Smooth muscle cell (in vitro differentiated cells): Measurements from ENCODE around the gene CDKL1. TPM values are rescaled to one million over a fixed set of nuclear protein-coding genes. Genes with fewer than 3 reads are reported as not detected.
A peak's percentile ranks its signal among the peaks of the same experiment; 100 is the strongest.

Experiments
- DNase-seq: peaks from one replicate; lab custom pipeline; 2025; ENCODE audit not compliant: unreplicated experiment; lab: John Stamatoyannopoulos, UW
- H2AFZ ChIP-seq: fragments of 200-600 bp; sonication (generic); 2 replicates; pipeline ENCODE4 v1.6.0; 2016; ENCODE audit warnings: antibody characterized with exemption, low read depth, mild to moderate bottlenecking
- H3F3A ChIP-seq: fragments of 200-600 bp; sonication (generic); 2 replicates; pipeline ENCODE4 v1.6.0; 2017; ENCODE audit warnings: antibody characterized with exemption, low read depth
- H3K27ac ChIP-seq: fragments of 200-600 bp; sonication (generic); 2 replicates; pipeline ENCODE4 v1.5.1; 2016; ENCODE audit warnings: low read depth, mild to moderate bottlenecking
- H3K27me3 ChIP-seq: fragments of 200-600 bp; sonication (generic); 2 replicates; pipeline ENCODE4 v1.6.1; 2016; ENCODE audit warnings: low read depth, mild to moderate bottlenecking
- H3K36me3 ChIP-seq: fragments of 200-600 bp; sonication (generic); 2 replicates; pipeline ENCODE4 v1.5.1; 2016; ENCODE audit warnings: low read depth
- H3K4me1 ChIP-seq: fragments of 200-600 bp; sonication (generic); 2 replicates; pipeline ENCODE4 v1.5.1; 2016; ENCODE audit warnings: low read depth
- H3K4me2 ChIP-seq: fragments of 200-600 bp; sonication (generic); 2 replicates; pipeline ENCODE4 v1.6.0; 2016; ENCODE audit warnings: mild to moderate bottlenecking
- H3K4me3 ChIP-seq: fragments of 200-600 bp; sonication (generic); 2 replicates; pipeline ENCODE4 v1.5.1; 2016; ENCODE audit warnings: mild to moderate bottlenecking
- H3K79me2 ChIP-seq: fragments of 200-600 bp; sonication (generic); 2 replicates; pipeline ENCODE4 v1.6.0; 2016; ENCODE audit warnings: low read depth, mild to moderate bottlenecking
- H3K9ac ChIP-seq: fragments of 200-600 bp; sonication (generic); 2 replicates; pipeline ENCODE4 v1.6.0; 2016; ENCODE audit warnings: low read depth
- H3K9me3 ChIP-seq: fragments of 200-600 bp; sonication (generic); replicated peaks from 2 replicates; pipeline ENCODE4 v1.5.1; 2016; ENCODE audit warnings: low read depth
- H4K20me1 ChIP-seq: fragments of 200-600 bp; sonication (generic); 2 replicates; pipeline ENCODE4 v1.6.0; 2016; ENCODE audit warnings: low read depth
- WGBS: methylation state at CpG from one replicate; pipeline ENCODE4 v1.1.7; 2016; ENCODE audit warnings: low lambda C conversion rate; 5-methylcytosine and 5-hydroxymethylcytosine counted together
- polyA plus RNA-seq: library from polyadenylated mRNA; unstranded; fragments of >200 nt; fragmentation: Nextera tagmentation; extraction: Ambion mirVana; gene quantifications from 2 replicates; pipeline ENCODE4 v1.2.1, GENCODE V29; 2016
- total RNA-seq: library from RNA; depleted of rRNA; stranded (reverse); fragments of >200 nt; gene quantifications from 2 replicates; pipeline ENCODE4 v1.2.3, GENCODE V29; 2014
- TF ChIP-seq, protein P1 (sequence below): fragments of 200-600 bp; sonication (generic); IDR thresholded peaks from 2 replicates; pipeline ENCODE4 v1.5.1; 2017; ENCODE audit warnings: borderline replicate concordance, mild to moderate bottlenecking, antibody characterized with exemption; ENCODE audit not compliant: insufficient read depth, poor library complexity, severe bottlenecking

Gene CDKL1
- total and polyA plus RNA-seq, 2 experiments from 2014 or later, result 1.6 to 4.9 TPM

DNA sequence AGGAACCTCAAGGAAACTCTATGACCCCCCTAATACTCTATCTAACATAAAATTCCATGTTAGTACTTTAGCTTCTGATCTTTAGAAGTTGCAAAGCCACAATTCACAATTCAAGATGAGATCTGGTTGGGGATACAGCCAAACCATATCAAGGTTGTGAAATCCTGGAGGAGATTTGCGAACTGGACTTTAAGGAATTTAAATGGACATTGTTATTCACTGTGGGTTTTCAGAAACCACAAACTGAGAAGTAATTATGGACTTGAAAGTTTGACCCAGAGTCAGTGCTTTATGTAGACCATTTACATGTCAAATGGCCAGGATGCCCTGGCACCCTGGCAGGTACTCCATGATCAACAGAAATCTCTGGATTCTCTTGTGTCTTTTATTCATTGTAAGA, 14.2 kb upstream of the CDKL1 start:
- 35% methylated on average over 1 of the region's 1 CpG for WGBS
- no peak overlapping the region for H2AFZ ChIP-seq
- TF ChIP-seq, protein P1, sequence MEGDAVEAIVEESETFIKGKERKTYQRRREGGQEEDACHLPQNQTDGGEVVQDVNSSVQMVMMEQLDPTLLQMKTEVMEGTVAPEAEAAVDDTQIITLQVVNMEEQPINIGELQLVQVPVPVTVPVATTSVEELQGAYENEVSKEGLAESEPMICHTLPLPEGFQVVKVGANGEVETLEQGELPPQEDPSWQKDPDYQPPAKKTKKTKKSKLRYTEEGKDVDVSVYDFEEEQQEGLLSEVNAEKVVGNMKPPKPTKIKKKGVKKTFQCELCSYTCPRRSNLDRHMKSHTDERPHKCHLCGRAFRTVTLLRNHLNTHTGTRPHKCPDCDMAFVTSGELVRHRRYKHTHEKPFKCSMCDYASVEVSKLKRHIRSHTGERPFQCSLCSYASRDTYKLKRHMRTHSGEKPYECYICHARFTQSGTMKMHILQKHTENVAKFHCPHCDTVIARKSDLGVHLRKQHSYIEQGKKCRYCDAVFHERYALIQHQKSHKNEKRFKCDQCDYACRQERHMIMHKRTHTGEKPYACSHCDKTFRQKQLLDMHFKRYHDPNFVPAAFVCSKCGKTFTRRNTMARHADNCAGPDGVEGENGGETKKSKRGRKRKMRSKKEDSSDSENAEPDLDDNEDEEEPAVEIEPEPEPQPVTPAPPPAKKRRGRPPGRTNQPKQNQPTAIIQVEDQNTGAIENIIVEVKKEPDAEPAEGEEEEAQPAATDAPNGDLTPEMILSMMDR, result no peak
- H3K4me1 ChIP-seq, result no peaks in the 10 kb centered on the region
- no peaks in the 10 kb centered on the region for H3K79me2 ChIP-seq
- no peak overlapping the region for H3K9ac ChIP-seq
- H3K36me3 ChIP-seq, result no peaks in the 10 kb centered on the region
- no peak for DNase-seq
- peak overlapping the region; percentile 36 for H3K4me2 ChIP-seq
- H3K27ac ChIP-seq, result no peak overlapping the region
- peaks cover 6% of the 10 kb centered on the region for H3F3A ChIP-seq
- no peaks in the 10 kb centered on the region for H4K20me1 ChIP-seq
- H3K9me3 ChIP-seq, result no peaks in the 10 kb centered on the region
- no peaks in the 10 kb centered on the region for H3K27me3 ChIP-seq
- H3K4me3 ChIP-seq, result no peak overlapping the region

DNA sequence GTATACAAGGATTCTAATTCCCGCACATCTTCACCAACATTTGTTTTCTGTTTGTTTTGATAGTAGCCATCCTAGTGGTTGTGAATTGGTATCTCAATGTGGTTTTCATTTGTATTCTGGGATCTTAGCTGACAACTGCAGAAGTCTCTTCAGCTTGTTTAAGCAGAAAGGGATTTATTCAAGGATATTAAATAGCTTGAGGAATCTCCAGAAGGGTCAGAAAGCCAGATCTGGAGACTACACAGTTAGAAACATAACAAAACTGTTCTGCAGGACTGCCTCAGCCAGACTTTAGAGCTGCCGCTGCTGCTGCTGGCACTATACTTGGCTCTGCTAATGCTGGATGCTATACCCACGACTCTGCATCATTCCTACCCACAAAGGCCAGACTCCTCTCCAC, 13.4 kb upstream of the CDKL1 start:
- Histone ChIP-seq H2AFZ (no peak overlapping the region), H3K9me3 (no peaks in the 10 kb centered on the region), H3K27ac (no peak overlapping the region), H3K27me3 (no peaks in the 10 kb centered on the region), H3K4me2 (no peak overlapping the region), H3K9ac (no peak overlapping the region), H4K20me1 (no peaks in the 10 kb centered on the region), H3K79me2 (no peaks in the 10 kb centered on the region), H3K4me1 (no peaks in the 10 kb centered on the region), H3F3A (peaks cover 6% of the 10 kb centered on the region), H3K4me3 (no peak overlapping the region), H3K36me3 (no peaks in the 10 kb centered on the region)
- WGBS, result 64% methylated on average over 3 of the region's 3 CpGs
- no peak for DNase-seq
- TF ChIP-seq, protein P1, result no peak

DNA sequence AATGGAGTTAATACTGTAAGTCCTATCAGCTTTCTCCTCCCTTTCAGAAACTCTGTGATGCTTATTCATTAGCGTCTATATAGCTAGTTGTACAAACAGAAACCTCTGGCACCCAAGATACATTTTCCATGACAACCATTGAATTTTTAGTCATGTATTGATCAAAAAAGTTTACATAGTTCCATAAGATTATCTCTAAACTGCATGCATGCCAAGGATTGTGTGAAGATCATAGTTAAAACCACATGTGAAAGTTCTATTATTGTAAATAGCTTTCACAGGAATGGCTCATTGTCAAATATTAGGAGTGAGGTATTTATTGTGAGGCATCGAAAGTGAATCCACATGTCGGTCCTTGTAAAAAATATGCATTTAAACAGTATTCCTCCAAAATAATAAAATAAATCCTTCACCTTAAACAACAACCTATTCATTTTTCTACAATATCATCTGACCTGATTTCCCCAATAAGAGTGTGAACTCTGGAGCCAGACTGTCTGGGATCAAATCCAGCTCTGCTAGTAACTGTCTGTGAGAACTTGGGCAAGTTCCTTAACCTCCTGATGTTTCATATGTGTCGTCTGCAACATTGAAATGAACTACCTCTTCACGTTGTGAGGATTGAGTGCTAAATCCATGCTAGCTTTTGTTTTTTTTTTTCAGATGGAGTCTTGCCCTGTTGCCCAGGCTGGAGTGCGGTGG, 10.6 kb upstream of the CDKL1 start:
- Histone ChIP-seq H3K4me3 (no peak overlapping the region), H3K36me3 (no peaks in the 10 kb centered on the region), H3K27ac (no peak overlapping the region), H3K27me3 (no peaks in the 10 kb centered on the region), H4K20me1 (no peaks in the 10 kb centered on the region), H2AFZ (no peak overlapping the region), H3K4me2 (no peak overlapping the region), H3K9me3 (no peaks in the 10 kb centered on the region), H3K79me2 (no peaks in the 10 kb centered on the region), H3K9ac (no peak overlapping the region), H3K4me1 (no peaks in the 10 kb centered on the region), H3F3A (peaks cover 15% of the 10 kb centered on the region)
- TF ChIP-seq, protein P1, result no peak
- no peak for DNase-seq
- 87% methylated on average over 6 of the region's 6 CpGs for WGBS

DNA sequence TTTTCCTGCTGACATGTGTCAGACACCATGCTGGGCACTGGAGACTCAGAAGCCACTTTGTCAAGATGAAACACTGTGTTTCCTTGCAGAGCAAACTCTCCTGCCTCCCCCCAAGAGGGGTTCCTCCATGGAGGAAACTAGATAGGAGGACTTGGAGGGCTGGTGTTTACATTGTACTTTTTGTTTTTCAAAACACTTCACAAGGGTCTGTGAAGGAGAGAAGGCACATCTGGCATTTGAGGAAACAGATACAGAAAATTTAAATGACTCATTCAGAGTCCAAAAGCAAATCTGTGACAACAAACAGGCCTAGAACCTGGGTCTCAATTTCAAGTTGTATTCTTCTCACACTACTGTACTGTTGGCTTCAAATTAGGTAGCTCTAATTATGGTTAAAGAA, 6.7 kb upstream of the CDKL1 start:
- Histone ChIP-seq H3K4me2 (peak overlapping the region; percentile 52), H3K27ac (peak overlapping the region; percentile 39), H3F3A (peaks cover 9% of the 10 kb centered on the region), H2AFZ (no peak overlapping the region), H3K79me2 (no peaks in the 10 kb centered on the region), H3K4me3 (no peak overlapping the region), H3K4me1 (no peaks in the 10 kb centered on the region), H4K20me1 (no peaks in the 10 kb centered on the region), H3K9ac (no peak overlapping the region), H3K9me3 (no peaks in the 10 kb centered on the region), H3K36me3 (no peaks in the 10 kb centered on the region), H3K27me3 (no peaks in the 10 kb centered on the region)
- no peak for DNase-seq
- TF ChIP-seq, protein P1, result no peak
